SKM-1 (cell line): Measurements from ENCODE around the gene ASB16.

ENCODE experiments used
- DNase-seq: peaks from one replicate; lab custom pipeline; 2025; ENCODE audit not compliant: unreplicated experiment; lab: John Stamatoyannopoulos, UW

Gene ASB16

DNA sequence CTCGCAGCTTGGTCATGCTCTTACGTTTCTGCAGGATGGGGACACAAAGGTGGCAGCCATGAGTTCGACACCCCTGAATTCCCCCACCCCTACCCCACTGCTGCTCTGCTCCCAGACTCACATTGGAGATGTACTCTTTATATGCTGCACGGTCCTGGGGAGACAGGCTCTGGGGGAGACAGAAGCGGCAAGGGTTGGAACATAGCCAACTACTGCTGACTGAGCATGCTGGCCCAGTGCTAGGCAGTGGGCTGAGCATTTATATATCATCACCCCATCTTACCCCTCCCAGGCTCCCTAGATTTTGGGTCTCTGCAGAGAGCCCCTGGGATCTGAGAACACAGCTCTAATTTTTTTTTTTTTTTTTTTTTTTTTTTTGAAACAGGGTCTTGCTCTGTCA, 37.2 kb downstream of the ASB16 start:
- no peak for DNase-seq

DNA sequence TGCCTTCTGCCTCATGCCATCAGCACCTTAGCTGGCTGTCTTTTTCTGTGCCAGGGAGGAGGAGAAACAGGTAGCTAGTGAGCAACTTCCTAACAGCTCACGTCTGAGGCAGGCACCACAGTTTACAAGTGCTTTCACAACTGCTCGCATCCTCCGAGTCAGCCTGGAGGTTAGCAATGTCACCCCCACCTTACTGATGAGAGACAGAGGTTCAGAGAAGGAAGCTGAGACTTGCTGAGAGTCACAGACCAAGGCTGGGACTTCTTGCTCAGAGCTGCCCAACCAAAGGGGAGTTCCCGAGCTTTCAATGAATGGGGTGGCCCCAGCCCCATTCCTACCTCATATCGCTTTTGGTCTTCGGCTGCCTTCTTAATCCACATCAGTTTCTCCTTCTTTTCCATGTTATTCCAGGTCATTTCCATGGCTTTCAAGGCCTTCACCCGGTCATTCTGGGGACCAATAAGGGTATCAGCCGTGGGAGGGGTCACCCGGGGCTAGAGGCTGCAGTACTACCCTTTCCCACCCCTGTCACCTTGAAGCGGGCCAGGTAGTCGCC, 39.4 kb downstream of the ASB16 start:
- DNase-seq = no peak

DNA sequence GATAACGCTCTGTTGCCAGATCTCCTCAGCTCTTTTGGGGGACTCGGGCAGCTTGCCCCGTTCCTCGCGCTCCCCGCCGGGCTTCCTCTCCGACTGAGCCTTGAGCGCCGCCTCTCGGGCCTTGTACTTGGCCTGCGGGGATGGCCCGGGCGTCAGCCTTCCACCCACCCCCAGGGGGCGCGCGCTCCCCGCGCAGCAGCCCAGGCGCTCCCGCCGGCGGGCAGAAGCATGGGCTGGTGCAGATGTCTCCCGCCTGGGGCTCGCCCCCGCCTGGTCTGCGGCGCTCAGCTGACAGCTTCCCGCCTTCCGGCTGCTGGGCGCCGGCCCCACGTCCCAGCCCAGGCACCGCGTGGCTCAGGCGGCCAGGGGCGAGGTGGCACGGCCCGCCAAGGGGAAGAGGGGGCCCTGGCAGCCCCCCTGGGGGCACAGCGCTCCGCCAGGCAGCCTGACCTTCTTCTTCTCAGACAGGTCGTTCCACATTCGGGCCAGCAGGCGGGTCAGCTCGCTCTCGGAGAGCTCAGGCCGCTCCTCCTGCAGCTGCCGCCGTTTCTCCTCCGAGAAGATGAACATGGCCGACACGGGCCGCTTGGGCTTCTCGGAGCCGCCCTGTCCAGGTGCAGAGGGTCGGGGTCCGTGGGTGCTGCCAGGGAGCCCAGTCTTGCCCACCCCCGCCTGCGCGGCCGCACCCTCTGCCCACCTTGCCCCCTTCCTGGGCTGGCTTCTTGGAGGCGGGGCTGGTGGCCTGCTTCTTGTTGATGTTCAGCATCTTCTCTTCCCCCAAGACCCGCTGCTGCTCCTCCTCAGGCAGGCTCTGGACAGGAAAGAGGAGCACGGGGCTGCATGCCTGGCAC, 40.1 kb downstream of the ASB16 start:
- DNase-seq = peak; percentile 38

DNA sequence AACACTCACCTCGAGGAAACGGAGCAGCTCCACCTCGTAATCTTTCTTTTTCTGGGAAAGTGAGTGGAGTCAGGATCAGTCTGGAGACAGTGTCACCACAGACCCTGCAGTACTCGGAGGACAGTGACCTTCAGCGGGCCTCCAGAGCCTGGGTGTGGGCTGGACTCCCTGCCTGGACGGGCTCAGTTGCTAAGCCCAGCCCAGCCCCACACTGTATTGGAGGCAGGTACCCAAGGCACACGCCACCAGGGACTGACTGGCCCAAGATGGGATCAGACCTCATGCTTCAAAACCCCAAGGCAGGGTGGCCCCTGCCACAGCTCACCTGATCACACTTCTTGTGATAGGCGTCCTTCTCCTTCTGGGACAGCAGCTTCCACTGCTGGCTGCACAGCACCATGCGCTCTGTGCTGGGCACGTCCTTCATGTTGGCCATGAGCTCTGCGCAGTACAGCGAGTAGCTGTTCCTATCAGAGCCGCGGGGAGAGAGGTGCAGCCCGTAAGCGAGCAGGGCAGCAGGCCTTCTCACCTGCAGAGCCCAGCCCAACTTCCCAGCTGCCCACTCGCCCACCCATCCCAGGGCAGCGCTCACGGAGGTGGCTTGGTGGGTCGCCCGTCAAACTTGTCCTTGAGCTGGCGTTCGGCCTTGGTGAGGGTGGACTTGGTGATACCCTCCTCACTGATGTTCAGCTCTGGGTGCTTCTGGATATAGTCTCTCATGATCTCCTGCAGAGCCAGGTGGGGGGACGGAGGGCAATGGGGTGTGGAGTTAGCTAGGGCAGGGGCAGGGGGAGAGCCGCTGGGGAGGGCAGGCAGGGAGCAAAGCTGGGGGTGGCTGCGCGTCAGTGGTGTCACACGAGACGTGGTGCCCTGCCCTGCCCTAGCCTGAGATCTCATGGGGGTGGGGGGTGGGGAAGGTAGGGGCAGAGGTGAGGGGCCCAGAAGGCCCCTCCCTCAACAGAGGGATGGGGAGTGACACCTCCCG, 41.1 kb downstream of the ASB16 start:
- DNase-seq = no peak

DNA sequence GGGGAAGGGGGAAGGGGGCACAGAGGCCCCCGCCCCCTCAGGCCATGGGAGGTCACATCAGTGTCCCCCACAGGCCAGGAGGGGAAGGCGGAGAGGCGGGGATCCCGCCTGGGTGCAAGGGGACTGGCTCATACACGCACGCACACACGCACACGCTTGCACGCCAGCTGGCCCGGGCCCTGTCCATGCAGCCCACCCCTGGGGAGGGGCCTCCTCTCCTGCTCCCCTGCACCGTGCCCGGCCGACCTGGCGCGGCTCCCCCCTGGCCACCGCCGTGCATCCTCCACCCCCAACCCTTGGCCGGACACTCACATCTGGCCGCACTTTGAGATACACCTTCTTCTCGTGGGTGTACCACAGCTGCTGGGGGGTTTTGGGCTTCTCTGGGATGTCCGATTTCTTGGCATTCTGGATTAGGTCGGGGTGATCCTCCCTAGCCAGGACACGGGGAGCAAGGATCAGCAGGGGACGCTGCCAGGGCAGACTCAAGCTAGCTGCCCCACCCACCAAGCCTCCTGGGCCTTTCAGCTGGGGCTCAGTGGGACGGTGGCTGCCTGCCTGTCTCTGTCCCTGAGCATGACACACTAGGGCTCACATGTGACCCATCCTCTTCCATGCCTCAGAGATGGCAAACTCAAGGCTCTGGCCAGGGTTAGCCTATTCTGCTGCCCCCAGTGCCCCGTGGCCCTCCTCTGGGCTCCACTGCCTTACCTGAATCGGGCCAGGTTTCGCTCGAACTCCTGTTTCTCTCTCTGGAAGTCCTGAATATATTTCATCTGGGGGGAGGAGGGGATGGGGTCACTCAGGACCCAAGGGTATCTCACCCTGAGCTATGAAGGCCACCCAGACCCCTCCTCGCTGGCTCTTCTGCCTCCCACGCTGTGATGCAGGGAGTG, 42.3 kb downstream of the ASB16 start:
- DNase-seq = no peak

DNA sequence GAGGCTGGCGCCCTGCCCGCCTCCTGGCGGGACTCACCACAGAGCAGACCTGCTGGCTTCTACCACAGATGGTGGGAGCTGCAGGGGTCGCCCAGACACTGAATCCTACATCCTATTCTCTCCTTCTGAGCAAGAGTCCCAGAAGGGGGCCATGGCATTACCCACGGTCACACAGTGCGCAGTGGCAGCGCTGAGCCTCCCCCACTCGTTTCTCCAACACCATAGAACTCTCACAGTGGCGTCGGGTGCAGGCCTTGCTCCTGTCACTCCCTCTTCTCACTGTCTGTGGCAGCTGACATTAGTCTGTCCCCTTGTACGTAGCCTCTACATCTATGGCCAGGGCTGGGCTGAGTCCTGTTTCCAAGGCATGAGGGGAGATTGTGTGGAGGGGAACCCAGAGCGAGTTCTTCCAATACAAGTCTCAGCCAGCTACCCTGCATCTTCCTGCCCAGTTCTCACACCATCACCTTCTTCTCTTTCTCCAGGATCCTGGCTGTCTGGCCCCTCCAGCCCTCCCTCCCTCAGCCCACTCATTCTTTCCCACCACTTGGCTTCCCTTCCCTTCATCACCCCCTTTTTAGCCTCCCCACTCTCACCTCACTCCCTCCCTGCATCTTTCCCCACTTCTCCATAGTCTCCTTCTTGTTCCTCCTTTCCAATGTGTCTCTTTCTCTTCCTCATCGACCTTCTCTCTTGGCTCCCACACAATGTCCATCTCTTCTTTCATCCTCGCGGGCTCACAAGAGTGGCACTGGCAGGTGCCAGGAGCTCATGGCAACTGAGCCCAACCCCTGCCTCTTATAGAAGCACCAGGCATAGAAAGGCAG, 43.1 kb downstream of the ASB16 start:
- no peak for DNase-seq

DNA sequence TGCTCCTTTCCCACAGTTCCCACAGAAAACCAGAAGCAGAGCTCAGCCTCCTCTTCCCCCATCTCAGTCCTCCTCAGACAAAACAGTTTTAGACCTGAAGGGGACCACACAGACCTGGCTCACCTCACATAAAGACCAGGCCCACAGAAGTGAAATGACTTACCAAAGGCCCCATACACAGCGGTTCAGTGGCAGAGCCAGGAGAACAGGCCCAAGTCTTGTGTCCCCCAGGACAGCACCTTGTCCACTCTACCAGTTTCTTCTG, 43.7 kb downstream of the ASB16 start:
- DNase-seq = no peak

DNA sequence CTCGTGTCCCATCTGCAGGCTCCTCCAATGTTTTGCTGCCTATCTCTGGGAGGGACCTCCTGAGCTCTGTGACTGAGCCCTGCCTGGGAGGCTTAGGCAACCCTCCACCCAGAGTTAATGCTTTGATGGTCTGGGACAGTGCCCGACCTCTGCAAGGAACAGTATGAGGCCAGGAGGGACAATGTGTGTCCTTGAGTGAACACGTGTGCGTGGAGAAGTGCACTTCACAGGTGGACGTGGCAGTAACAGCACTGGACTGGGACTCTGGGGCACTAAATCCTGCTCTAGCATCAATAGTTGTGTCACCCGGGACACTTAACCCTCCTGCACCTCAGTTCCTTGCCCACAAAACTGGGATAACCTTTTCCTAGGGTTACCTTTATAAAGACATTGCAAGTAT, 44.4 kb downstream of the ASB16 start:
- no peak for DNase-seq

DNA sequence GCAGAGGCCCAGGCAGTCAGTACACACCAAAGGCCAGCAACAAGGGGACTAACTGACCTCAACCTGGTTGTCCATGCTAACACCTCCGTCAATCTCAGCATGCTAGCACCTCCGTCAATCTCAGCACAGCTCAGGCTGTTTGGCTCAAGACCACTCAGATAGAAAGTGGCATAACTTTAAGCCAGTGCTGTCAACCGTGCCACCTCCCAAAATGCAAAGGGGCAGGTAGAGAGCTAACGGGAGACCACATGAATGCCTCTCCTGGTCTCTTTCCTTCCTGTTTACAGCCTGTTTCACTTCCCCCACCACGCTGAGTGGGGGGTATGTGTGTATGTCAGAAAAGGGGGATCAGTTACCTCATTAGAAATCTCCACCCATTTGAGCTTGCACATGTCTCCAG, 45.7 kb downstream of the ASB16 start:
- DNase-seq = no peak

DNA sequence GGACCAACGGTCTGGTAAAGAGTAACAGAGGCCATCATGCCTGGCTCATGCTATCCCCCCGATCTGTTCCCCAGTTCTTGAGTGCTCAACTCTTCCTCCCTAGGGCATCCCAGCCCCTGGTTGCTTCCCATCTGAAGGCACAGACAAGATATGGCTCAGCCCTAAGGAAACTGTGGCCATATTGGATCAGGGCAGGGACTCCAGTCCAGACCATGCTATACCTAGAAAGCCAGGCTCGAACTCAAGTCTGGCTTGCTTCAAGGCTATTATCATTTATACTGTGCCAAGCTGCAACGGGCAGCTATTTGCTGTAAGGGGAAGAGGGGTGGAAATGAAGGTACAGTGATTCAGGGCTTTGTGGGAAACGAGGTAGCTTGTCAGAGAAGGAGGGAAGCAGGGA, 46.2 kb downstream of the ASB16 start:
- DNase-seq = no peak

DNA sequence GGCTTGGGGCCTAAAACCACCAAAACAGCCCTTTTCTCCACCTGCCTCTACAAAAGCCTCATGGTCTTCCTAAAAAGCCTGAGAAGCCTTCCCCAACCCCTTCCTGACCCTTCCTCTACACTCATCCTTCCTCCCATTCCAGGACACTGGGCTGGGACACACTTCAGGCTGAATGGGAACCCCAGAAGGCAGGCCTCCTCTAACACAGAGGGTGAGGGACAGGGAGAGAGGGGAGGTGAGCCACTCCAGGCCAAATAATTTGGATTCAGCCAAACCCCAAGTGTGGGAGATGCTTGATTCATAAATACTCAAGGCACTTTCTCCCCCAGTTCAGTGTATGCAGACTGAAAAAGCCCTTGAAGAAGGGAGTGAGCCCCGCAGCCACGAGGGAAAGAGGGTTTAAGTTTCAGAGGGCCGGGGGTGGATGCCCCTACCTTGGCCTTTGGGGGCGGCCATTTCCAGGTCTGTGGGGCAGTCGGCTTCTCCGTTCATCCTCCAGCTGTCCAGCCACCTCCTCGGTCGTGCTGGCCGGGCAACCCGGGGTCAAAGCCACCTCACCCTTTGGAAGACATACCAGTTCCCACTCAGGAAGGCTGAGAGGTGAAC, 47.3 kb downstream of the ASB16 start:
- no peak for DNase-seq

DNA sequence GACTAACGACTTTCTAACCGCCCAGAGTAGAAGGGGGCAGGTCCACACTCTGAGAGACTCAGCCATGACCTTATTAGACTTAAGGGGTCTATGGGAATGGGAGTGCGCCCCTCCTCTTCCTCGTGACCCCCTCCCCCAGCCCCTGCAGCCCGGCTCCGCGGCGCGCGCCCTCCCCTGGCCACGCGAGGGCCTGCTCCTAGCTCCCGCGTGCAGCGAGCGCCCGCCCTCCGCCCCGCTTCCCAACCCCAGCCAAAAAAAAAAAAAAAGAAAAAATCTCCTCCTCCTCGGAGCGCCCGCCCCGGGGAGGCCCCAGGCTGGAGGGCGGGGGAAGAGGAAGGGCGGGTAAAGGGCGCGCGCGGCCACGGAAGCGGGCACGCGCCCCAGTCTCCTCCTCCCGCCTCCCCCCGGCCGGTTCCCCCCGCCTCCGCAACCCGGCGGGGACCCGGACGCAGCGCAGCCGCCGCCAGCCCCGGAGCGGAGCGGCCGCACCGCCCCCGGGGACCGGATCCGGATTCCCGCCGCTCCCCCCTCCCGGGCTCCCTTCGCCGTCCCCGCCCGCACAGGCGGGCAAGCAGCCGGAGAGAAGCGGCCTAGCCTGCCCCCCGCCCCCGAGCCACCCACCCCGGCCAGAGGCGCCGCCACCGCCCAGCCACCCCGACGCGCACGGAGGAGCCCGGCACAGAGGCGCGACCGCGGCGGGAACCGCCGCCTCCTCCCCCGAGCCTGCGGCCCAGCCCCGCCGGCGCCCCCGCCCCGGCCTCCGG, 48.0 kb downstream of the ASB16 start:
- DNase-seq = peak; percentile 72

DNA sequence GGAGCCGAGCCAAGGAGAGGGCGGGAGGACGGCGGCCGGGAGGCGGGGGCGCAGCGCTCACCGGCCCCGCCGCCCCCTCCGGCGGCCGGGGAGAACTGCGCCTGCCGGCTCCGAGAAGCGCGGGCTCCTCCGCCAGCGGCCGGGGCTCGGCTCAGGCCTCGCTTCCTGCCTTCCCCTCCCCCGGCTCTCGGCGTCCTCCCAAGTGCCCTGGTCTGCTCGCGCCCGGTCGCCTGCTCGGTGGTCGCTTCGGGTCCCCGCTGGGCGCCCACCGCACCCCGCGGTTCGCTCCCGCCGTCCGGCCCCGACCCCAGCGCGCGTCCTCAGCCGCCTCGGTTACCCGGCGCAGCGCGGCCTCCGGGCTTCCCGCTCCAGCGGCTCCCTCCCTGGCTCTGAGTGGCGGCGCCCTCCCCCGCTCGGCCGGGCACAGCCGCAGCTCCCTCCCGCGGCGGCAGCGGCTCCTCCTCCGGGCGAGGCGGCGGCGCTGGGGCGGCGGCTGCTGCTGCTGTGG, 48.7 kb downstream of the ASB16 start:
- DNase-seq = peak; percentile 30

DNA sequence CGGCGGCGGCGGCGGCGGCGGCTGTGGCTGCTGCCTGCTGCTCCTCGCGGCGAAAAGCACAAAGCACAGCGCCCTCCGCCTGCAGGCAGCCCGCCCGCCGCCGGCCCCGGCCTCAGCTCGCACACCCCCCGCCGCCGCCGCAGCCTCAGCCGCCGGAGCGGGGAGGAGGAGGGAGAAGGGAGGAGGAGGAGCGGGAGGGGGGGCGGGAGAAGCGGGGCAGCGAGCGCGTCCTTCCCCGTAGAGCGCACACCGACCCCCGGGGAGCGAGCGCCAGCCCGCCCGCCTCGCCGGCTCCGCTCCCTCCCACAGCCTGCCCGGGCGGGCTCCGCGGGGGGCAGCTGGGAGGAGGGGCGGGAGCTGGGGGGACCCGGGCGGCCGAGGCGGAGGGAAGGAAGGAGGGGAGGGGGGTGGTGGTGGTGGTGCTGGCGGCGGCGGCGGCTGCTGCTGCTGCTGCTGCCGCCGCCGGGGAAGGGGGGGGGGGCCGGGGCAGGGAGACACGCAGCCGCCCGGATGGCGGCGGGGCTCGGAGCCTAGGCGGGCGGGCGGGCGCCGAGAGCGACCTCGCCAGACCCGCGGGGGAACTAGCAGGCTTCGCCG, 49.2 kb downstream of the ASB16 start, which contains the start of gene UBTF:
TSS of gene UBTF (minus strand) at position 60 of the 597 bp plus-strand sequence. CDS start 1,446 bp downstream, outside the sequence.
- no peak for DNase-seq

DNA sequence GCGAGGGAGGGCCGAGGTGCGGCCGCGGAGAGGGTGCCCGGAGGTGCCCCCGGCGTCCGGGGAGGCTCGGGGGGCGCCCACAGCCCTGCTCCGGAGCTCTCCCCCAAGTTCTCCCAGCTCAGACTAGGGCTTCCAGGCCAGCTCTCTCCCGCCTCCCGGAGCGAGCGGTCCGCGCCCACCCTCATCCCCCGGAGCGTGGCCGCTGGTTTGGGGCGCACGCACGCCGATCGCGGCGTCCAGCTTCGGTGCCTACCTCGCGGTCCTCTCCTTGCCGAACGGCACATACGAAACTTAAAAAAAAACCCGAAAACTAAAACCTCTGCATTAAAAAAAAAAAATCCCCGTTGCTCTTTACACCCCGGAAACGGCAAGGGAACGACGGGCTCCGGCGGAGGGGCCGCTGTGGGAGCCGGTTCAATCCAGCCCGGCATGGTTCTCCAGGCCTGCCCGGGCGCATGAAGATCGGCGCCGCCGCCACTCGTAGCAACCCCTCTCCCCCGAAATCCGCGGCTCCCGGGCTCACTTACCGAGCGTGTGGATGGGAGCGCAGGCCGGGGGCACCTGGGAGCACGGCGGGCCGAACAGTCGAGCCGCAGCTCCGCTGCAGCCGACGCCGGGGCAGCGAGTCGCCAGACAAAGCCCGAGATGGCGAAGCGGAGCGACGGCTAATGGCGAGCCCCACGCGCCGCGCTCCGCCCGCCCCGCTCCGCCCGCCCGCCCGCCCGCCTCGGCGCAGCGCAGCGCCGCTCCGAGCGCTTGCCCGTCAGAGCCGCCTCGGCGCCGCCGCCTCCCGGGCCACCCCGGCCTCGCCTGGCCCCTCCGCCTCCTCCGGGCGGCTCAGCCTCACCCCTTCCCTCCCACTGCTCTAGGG, 49.9 kb downstream of the ASB16 start:
- DNase-seq = no peak

DNA sequence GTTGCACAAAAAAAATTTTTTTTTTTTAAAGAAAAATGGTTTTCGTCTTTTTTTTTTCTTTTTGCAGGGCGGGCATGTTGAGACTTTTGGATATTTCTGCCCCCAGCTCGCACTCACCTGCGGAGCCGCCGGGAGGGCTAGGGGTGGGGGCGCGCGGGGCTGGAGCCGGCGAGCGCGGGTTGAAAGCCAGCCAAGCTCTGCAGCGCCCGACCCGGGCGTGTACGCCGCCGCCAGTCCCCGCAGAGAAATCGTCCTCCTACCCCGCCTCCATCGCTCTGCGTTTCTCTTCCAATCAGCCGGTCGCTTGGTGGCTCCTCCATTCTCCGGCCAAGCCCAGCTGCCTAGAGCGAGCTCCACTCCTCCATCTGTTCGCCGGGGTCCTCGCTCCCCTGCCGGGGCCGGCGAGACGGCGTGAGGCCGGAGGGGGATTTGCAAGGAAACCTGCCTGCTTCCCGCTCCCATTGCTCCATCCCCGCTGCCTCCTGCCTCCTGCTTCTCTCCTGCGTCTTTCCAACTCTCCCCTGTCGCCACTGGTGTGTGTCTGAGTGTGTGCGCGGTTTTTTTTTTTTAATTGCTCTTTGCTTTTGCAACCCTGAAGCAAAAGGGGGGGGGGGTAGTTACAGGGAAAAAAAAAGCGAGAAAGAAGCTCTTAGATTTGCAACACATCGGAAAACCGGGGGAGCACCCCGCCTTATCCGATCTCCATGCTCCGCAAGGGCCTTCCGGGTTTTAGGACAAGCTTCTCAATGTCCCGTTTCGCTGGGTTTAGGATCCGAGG, 50.8 kb downstream of the ASB16 start:
- peak; percentile 53 for DNase-seq

DNA sequence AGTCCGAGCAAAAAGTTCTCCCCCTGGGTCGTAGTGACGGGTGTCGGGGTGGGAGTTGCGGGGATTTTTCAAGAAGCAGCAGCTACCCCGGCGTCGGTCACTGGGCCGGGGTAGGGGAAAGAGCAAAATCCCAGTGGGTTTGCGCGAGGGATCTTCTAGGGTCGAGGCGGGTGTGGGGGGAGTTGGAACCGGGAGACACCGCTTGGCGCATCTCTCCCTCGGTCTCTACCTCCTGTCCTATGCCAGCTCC, 51.3 kb downstream of the ASB16 start:
- no peak for DNase-seq
